AG09309 (cell line): ENCODE results near the gene TMEM271.

Experiments
- DNase-seq: peaks from one replicate; pipeline ENCODE4 v3.0.0-alpha.2; 2010; ENCODE audit warnings: low read depth
- H3K4me3 ChIP-seq: 2 replicates; pipeline ENCODE4 v1.5.1; 2011; ENCODE audit warnings: mild to moderate bottlenecking, low read depth, low read length, moderate library complexity; ENCODE audit not compliant: control insufficient read depth
- CTCF ChIP-seq: IDR thresholded peaks from 2 replicates; pipeline ENCODE4 v1.5.1; 2011; ENCODE audit warnings: mild to moderate bottlenecking, low read depth, low read length, inconsistent platforms; ENCODE audit not compliant: insufficient read depth, control insufficient read depth; ENCODE audit errors: missing control alignments

TMEM271 gene

GRCh38 chr4:545612-546011, 30.5 kb downstream of the TMEM271 start:
- DNase-seq, result no peak
- TF ChIP-seq CTCF, result no peak

GRCh38 chr4:544386-545105, 31.5 kb downstream of the TMEM271 start:
- H3K4me3 ChIP-seq, result no peak overlapping the region
- TF ChIP-seq CTCF, result no peak
- DNase-seq, result no peak

More at GRCh38 chr4:545612-546011, 30.5 kb downstream of the TMEM271 start:
- H3K4me3 ChIP-seq, result no peak overlapping the region

- no peak for DNase-seq
- no peak for TF ChIP-seq CTCF
Observed at GRCh38 chr4:541271-541670, 34.8 kb downstream of the TMEM271 start.

GRCh38 chr4:538542-539142, 37.5 kb downstream of the TMEM271 start:
- DNase-seq, result no peak
- TF ChIP-seq CTCF, result no peak
- no peak overlapping the region for H3K4me3 ChIP-seq

More at GRCh38 chr4:541271-541670, 34.8 kb downstream of the TMEM271 start:
- no peak overlapping the region for H3K4me3 ChIP-seq

- no peak for TF ChIP-seq CTCF
- DNase-seq, result no peak
- no peak overlapping the region for H3K4me3 ChIP-seq
Observed at GRCh38 chr4:537436-538264, 38.4 kb downstream of the TMEM271 start.

- no peak for DNase-seq
- no peak overlapping the region for H3K4me3 ChIP-seq
- TF ChIP-seq CTCF, result no peak
Observed at GRCh38 chr4:536351-536972, 39.6 kb downstream of the TMEM271 start.
